A549 (cell line): Measurements from ENCODE around the gene IGF1R.

Source experiments
- CTCF ChIP-seq: fragments of >200 bp; sonication (Bioruptor Twin); formaldehyde crosslinking; IDR thresholded peaks from 3 replicates; pipeline ENCODE4 v1.5.1; 2016
- EP300 ChIP-seq, 2 experiments: fragments of >200 bp; sonication (Bioruptor Twin); formaldehyde crosslinking; IDR thresholded peaks; 2 replicates in 1 of 2; 3 replicates in 1 of 2; pipeline ENCODE4 v1.6.1; 2016 to 2017
- MYC ChIP-seq: IDR thresholded peaks from 2 replicates; pipeline ENCODE4 v1.6.1; 2012; ENCODE audit warnings: mild to moderate bottlenecking, inconsistent platforms, low read length, improper control_type of control experiment, borderline replicate concordance
- PHF8 ChIP-seq: fragments of 200-600 bp; sonication (generic); IDR thresholded peaks from 2 replicates; pipeline ENCODE4 v1.6.1; 2016; ENCODE audit warnings: low read depth, mild to moderate bottlenecking, antibody characterized with exemption, moderate library complexity, borderline replicate concordance

- no peak for TF ChIP-seq MYC
- TF ChIP-seq CTCF, result no peak
- no peak for TF ChIP-seq PHF8
- no peak for TF ChIP-seq EP300 (IDR thresholded peaks at IDR 0.05)
These were observed 349.9 kb downstream of the IGF1R start for GRCh38 chr15:98998279-98998678.
